ENCODE measurements around the gene ADNP2. TPM values are rescaled to one million over a fixed set of nuclear protein-coding genes. Genes with fewer than 3 reads are reported as not detected.

ADNP2 gene
- polyA plus RNA-seq, 4 donors = 6.5 to 15.8 (median 7.8) TPM

DNA sequence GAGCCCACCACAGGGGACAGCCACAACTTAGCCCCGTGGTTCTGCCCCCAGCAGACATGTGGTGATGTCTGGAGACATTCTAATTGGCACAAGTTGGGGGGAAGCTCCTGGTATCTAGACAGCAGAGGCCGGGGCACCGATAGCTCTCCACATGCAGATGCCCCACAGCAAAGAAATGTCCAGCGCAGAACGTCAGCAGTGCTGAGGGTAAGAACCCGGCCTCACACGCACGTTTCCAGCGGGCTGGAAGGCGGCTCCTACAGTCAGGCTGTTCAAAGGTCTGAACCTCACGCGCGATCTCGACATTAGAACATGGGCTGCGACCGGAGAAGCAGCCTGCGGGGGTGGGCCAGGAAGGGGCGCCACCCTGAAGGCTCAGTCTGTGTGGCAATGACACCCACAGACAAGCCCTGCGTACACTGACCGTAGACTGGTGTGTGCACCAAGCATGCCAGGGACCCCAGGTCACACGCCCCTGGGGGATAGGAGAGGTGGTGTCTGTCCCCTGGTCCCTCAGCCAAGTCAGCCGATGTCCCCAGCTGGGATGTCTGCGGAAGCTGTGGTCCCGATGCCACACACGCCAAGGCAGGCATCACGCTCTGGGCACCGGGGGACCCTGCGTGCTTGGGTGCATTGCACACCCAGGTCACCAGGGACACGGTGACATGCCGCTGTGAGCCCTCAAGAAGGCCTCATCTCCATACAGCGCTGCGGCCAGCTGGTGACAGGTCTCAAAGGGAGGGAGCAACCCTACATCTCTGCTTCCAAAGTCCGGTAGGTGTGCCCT lies 71.9 kb downstream of the ADNP2 start:
- no peak overlapping the region for H3K27ac ChIP-seq (ENCODE audit: low read depth in 1 of 3, low read length in 2 of 3)
- no peaks in the 10 kb centered on the region for H3K4me1 ChIP-seq (ENCODE audit: control insufficient read depth in 3 of 3, insufficient read depth in 2 of 3, low read depth in 1 of 3, low read length in 2 of 3)
- no peak for DNase-seq
- peaks cover 0 to 4% (median 0%) of the 10 kb centered on the region in 3 donors for H3K36me3 ChIP-seq (ENCODE audit: control insufficient read depth in 3 of 3, insufficient read depth in 2 of 3, low read depth in 1 of 3, low read length in 3 of 3)
- H3K9me3 ChIP-seq (ENCODE audit: control insufficient read depth in 2 of 2, insufficient read depth in 1 of 2, low read depth in 1 of 2, low read length in 1 of 2) = no peaks in the 10 kb centered on the region
- FAIRE-seq = no peak
- no peak overlapping the region for H3K4me3 ChIP-seq (ENCODE audit: low read depth in 1 of 3, low read length in 3 of 3)
- WGBS, 3 donors = 89 to 91% (median 90%) methylated on average over 32 to 33 of the region's 33 CpGs
- H3K27me3 ChIP-seq (ENCODE audit: control insufficient read depth in 3 of 3, insufficient read depth in 3 of 3, low read length in 3 of 3) = no peaks in the 10 kb centered on the region

DNA sequence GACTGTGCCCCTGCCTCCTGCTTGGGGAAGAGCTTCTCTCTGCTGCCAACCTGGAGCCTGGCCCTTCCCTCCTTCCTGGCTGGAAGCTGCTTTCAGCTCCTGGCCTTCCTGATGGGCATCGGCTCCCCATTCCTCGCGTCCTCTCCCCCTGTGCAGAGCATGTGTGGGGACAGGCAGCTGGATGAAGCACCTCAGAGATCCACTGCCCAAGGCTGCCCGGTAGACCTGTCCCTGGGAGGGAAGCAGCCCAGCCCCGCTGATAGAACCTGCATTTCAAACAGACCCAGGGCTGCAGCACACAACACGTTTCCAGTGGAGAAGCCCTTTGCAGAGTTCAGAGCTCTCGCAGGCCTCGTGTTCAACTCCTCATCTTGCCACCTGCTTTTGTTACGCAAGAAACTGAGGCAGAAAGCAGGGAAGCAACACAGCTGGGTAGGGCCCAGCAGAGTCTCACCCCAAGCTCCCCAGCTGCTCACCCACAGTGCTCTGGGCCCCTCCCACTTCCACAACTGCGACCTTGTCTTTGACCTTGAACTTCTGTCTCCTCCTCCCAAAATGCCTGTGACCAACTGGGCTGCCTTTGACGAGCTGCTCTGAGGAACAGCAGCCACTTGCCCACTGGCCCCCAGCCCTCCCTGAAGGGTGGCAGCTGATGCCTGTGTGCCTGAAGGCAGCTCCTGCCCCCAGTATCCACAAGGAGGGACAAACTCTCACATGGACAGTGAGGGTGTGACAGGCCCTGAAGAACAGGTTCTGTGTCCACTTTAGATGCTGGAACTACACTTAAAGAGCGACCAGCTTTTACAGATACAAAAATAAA lies 72.8 kb downstream of the ADNP2 start:
- H3K9me3 ChIP-seq (ENCODE audit: control insufficient read depth in 2 of 2, insufficient read depth in 1 of 2, low read depth in 1 of 2, low read length in 1 of 2) = no peaks in the 10 kb centered on the region
- FAIRE-seq (no peak), DNase-seq (no peak)
- no peaks in the 10 kb centered on the region for H3K27me3 ChIP-seq (ENCODE audit: control insufficient read depth in 3 of 3, insufficient read depth in 3 of 3, low read length in 3 of 3)
- H3K4me1 ChIP-seq (ENCODE audit: control insufficient read depth in 3 of 3, insufficient read depth in 2 of 3, low read depth in 1 of 3, low read length in 2 of 3) = no peaks in the 10 kb centered on the region
- H3K27ac ChIP-seq (ENCODE audit: low read depth in 1 of 3, low read length in 2 of 3) = no peak overlapping the region
- no peak overlapping the region for H3K4me3 ChIP-seq (ENCODE audit: low read depth in 1 of 3, low read length in 3 of 3)
- WGBS, 3 donors = 65 to 76% (median 67%) methylated on average over 11 to 12 of the region's 12 CpGs
- peaks cover 0 to 4% (median 0%) of the 10 kb centered on the region in 3 donors for H3K36me3 ChIP-seq (ENCODE audit: control insufficient read depth in 3 of 3, insufficient read depth in 2 of 3, low read depth in 1 of 3, low read length in 3 of 3)

DNA sequence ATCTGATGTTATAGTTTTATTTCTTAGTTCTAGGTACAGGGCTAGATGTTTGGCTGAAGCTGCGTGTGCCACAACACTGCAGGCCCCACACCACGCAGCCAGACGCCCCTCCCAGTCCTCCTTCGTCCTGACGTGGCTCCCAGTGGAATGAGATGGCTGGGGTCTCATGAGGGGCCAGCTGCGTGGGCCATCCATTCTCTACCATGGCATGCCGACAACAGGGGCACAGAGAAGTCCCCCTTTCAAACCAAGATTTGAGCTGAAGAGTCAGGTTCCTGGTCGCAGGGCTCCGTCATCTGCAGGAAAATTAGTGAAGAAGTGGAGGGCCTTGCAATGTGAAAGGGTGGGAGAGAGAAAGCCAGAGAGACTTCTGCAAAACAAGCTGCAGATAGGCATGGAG lies 73.8 kb downstream of the ADNP2 start:
- 87 to 91% (median 89%) methylated on average over 9 of the region's 9 CpGs for WGBS, 3 donors
- Histone ChIP-seq H3K27me3 (ENCODE audit: control insufficient read depth in 3 of 3, insufficient read depth in 3 of 3, low read length in 3 of 3) (no peaks in the 10 kb centered on the region), H3K36me3 (ENCODE audit: control insufficient read depth in 3 of 3, insufficient read depth in 2 of 3, low read depth in 1 of 3, low read length in 3 of 3) (peaks cover 0 to 4% (median 0%) of the 10 kb centered on the region in 3 donors)

DNA sequence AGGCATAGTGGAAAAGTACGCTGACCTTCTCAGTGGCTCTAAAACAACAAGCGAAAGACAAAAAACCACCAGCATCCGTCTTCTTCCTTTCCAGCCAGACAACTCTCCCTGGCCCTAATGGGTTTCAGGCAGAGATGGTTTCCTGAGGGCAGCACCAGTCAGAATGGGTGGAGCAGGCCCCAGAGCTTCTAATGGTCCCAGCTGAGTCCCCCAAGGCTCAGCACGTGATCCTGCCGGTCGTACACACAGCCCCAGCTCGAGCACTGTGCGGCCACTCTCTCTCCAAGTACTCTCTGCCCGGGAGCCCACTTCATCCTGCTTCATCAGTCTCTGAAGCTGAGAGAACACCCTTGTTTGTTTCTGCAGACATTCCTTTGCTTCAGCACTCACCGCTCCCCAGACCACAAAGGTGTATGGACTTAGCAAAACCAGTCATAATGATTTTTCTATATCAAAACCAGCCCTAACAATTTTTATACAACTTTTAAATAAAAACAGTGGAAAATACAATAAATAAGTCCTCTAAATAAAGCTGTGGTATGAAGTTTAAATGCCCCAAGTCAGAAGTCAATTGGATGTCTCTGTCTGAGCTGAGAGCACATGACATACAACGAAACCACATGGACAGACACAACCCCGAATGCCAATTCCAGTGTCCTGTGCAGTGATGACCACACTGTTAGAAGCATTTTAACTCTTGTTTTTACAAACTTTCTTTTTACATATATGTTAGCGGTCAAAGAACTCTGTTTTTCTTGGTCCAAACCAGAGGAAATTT lies 74.4 kb downstream of the ADNP2 start:
- Histone ChIP-seq H3K4me3 (ENCODE audit: low read depth in 1 of 3, low read length in 3 of 3) (no peak overlapping the region), H3K36me3 (ENCODE audit: control insufficient read depth in 3 of 3, insufficient read depth in 2 of 3, low read depth in 1 of 3, low read length in 3 of 3) (peaks cover 0 to 4% (median 0%) of the 10 kb centered on the region in 3 donors), H3K9me3 (ENCODE audit: control insufficient read depth in 2 of 2, insufficient read depth in 1 of 2, low read depth in 1 of 2, low read length in 1 of 2) (no peaks in the 10 kb centered on the region), H3K4me1 (ENCODE audit: control insufficient read depth in 3 of 3, insufficient read depth in 2 of 3, low read depth in 1 of 3, low read length in 2 of 3) (no peaks in the 10 kb centered on the region), H3K27ac (ENCODE audit: low read depth in 1 of 3, low read length in 2 of 3) (no peak overlapping the region), H3K27me3 (ENCODE audit: control insufficient read depth in 3 of 3, insufficient read depth in 3 of 3, low read length in 3 of 3) (no peaks in the 10 kb centered on the region)
- no peak for FAIRE-seq
- 69 to 85% (median 74%) methylated on average over 13 of the region's 13 CpGs for WGBS, 3 donors
- DNase-seq = no peak

More for the DNA sequence above, 73.8 kb downstream of the ADNP2 start:
- H3K4me3 ChIP-seq (ENCODE audit: low read depth in 1 of 3, low read length in 3 of 3) = no peak overlapping the region
- FAIRE-seq = no peak
- H3K9me3 ChIP-seq (ENCODE audit: control insufficient read depth in 2 of 2, insufficient read depth in 1 of 2, low read depth in 1 of 2, low read length in 1 of 2) = no peaks in the 10 kb centered on the region
- no peak overlapping the region for H3K27ac ChIP-seq (ENCODE audit: low read depth in 1 of 3, low read length in 2 of 3)
- no peaks in the 10 kb centered on the region for H3K4me1 ChIP-seq (ENCODE audit: control insufficient read depth in 3 of 3, insufficient read depth in 2 of 3, low read depth in 1 of 3, low read length in 2 of 3)
- no peak for DNase-seq

DNA sequence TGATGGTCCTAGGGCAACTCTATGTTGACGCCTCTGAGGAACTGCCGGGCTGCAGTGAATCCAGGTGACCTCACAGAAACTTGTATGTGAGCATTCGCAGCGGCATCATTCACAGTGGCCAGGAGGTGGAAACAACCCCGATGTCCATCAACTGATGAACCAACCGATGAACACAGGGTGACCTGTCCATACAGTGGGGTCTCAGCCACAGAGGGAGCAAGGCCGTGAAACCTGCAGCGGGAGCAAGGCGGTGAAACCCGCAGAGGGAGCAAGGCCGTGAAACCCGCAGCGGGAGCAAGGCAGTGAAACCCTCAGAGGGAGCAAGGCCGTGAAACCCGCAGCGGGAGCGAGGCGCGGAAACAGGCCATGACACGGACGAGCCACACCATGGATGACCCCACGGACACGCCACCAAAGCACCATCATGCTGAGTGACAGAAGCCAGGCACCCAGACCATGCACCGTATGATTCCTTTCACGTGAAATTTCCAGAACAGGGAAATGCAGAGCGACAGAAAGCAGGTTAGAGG lies 75.2 kb downstream of the ADNP2 start:
- no peak for FAIRE-seq
- H3K4me3 ChIP-seq (ENCODE audit: low read depth in 1 of 3, low read length in 3 of 3) = no peak overlapping the region

DNA sequence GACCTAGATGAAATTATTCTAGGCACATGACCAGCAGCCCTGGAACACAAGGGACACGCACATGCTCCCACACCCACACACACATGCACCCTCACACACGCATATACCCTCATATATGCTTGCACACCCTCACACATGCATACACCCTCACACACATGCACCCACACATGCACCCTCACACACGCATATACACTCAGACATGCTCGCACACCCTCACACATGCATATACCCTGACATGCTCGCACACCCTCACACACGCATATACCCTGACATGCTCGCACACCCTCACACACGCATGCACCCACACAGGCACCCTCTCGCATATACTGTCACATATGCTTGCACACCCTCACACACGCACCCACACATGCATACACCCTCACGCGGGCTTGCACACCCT lies 76.5 kb downstream of the ADNP2 start:
- no peak for DNase-seq
- H3K9me3 ChIP-seq (ENCODE audit: control insufficient read depth in 2 of 2, insufficient read depth in 1 of 2, low read depth in 1 of 2, low read length in 1 of 2) = no peaks in the 10 kb centered on the region
- H3K36me3 ChIP-seq (ENCODE audit: control insufficient read depth in 3 of 3, insufficient read depth in 2 of 3, low read depth in 1 of 3, low read length in 3 of 3) = peaks cover 0 to 6% (median 0%) of the 10 kb centered on the region in 3 donors
- FAIRE-seq = no peak
- H3K4me3 ChIP-seq (ENCODE audit: low read depth in 1 of 3, low read length in 3 of 3) = no peak overlapping the region
- no peak overlapping the region for H3K27ac ChIP-seq (ENCODE audit: low read depth in 1 of 3, low read length in 2 of 3)
- 95 to 96% (median 95%) methylated on average over 12 of the region's 12 CpGs for WGBS, 3 donors
- no peaks in the 10 kb centered on the region for H3K27me3 ChIP-seq (ENCODE audit: control insufficient read depth in 3 of 3, insufficient read depth in 3 of 3, low read length in 3 of 3)
- H3K4me1 ChIP-seq (ENCODE audit: control insufficient read depth in 3 of 3, insufficient read depth in 2 of 3, low read depth in 1 of 3, low read length in 2 of 3) = no peaks in the 10 kb centered on the region

More for the DNA sequence above, 75.2 kb downstream of the ADNP2 start:
- Histone ChIP-seq H3K27ac (ENCODE audit: low read depth in 1 of 3, low read length in 2 of 3) (no peak overlapping the region), H3K9me3 (ENCODE audit: control insufficient read depth in 2 of 2, insufficient read depth in 1 of 2, low read depth in 1 of 2, low read length in 1 of 2) (no peaks in the 10 kb centered on the region), H3K27me3 (ENCODE audit: control insufficient read depth in 3 of 3, insufficient read depth in 3 of 3, low read length in 3 of 3) (no peaks in the 10 kb centered on the region), H3K4me1 (ENCODE audit: control insufficient read depth in 3 of 3, insufficient read depth in 2 of 3, low read depth in 1 of 3, low read length in 2 of 3) (no peaks in the 10 kb centered on the region), H3K36me3 (ENCODE audit: control insufficient read depth in 3 of 3, insufficient read depth in 2 of 3, low read depth in 1 of 3, low read length in 3 of 3) (peaks cover 0 to 5% (median 0%) of the 10 kb centered on the region in 3 donors)
- WGBS, 3 donors = 95 to 96% (median 96%) methylated on average over 26 of the region's 26 CpGs
- no peak for DNase-seq

DNA sequence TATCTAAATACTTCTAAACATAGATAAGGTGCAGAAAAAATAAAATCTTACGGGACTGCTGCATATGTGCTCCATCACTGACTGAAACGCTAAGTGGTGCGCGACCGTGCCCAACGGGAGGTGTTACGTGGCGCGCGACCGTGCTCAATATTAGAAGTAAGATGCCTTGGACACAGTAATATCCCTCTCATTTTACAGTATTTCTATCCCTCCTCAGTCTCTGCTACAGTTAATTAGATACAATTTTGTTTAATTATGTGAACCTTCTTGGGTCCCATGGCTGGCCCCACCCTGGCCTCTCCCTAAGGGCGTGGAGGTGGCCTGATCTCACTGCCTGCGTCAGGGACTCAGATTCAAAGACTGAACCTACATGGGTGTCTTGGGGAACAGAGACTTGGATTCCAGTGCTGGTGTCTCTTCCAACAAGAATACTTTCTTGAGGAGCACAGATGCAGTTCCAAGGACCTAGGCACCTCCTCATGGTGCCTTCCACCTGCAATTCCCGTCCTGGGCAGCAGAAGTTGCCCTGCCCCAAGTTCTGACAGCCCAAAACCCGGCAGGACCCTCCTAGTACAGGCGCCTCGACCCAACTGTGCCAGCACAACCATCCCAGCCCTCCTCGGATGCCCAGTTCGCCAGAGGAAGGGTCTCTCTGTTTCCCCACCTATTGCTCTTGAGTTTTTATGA lies 79.0 kb downstream of the ADNP2 start:
- Histone ChIP-seq H3K27me3 (ENCODE audit: control insufficient read depth in 3 of 3, insufficient read depth in 3 of 3, low read length in 3 of 3) (no peaks in the 10 kb centered on the region), H3K27ac (ENCODE audit: low read depth in 1 of 3, low read length in 2 of 3) (no peak overlapping the region), H3K4me1 (ENCODE audit: control insufficient read depth in 3 of 3, insufficient read depth in 2 of 3, low read depth in 1 of 3, low read length in 2 of 3) (no peaks in the 10 kb centered on the region), H3K36me3 (ENCODE audit: control insufficient read depth in 3 of 3, insufficient read depth in 2 of 3, low read depth in 1 of 3, low read length in 3 of 3) (peaks cover 0 to 3% (median 0%) of the 10 kb centered on the region in 3 donors), H3K4me3 (ENCODE audit: low read depth in 1 of 3, low read length in 3 of 3) (no peak overlapping the region), H3K9me3 (ENCODE audit: control insufficient read depth in 2 of 2, insufficient read depth in 1 of 2, low read depth in 1 of 2, low read length in 1 of 2) (no peaks in the 10 kb centered on the region)
- DNase-seq (no peak), FAIRE-seq (no peak)
- 90 to 93% (median 90%) methylated on average over 19 of the region's 19 CpGs for WGBS, 3 donors
